Karpas-422 (cell line): ENCODE results near the gene RAPSN. TPM values are rescaled to one million over a fixed set of nuclear protein-coding genes. Genes with fewer than 3 reads are reported as not detected.

Source experiments
- DNase-seq: peaks from one replicate; pipeline ENCODE4 v3.0.0-alpha.2; 2015
- H2AFZ ChIP-seq: fragments of 200-600 bp; sonication (generic); 2 replicates; pipeline ENCODE4 v1.6.1; 2014; ENCODE audit warnings: antibody characterized with exemption, low read length, mixed read lengths
- H3K27ac ChIP-seq: fragments of 200-600 bp; sonication (generic); 2 replicates; pipeline ENCODE4 v1.5.1; 2014; ENCODE audit warnings: mild to moderate bottlenecking, low read length, moderate library complexity
- H3K27me3 ChIP-seq: fragments of 200-600 bp; sonication (generic); 2 replicates; pipeline ENCODE4 v1.6.1; 2014; ENCODE audit warnings: low read length, mixed read lengths
- H3K36me3 ChIP-seq: fragments of 200-600 bp; sonication (generic); 2 replicates; pipeline ENCODE4 v1.6.1; 2014; ENCODE audit warnings: low read length, mixed read lengths; ENCODE audit not compliant: insufficient read depth
- H3K4me1 ChIP-seq: fragments of 200-600 bp; sonication (generic); 2 replicates; pipeline ENCODE4 v1.6.1; 2014; ENCODE audit warnings: mild to moderate bottlenecking, low read length, mixed read lengths
- H3K4me2 ChIP-seq: fragments of 200-600 bp; sonication (generic); 2 replicates; pipeline ENCODE4 v1.6.1; 2014; ENCODE audit warnings: low read length, low read depth, mild to moderate bottlenecking; ENCODE audit not compliant: poor library complexity, severe bottlenecking
- H3K4me3 ChIP-seq: fragments of 200-600 bp; sonication (generic); 2 replicates; pipeline ENCODE4 v1.5.1; 2014; ENCODE audit warnings: mild to moderate bottlenecking, antibody characterized with exemption, low read length, mixed read lengths
- H3K79me2 ChIP-seq: fragments of 200-600 bp; sonication (generic); 2 replicates; pipeline ENCODE4 v1.6.1; 2014; ENCODE audit warnings: mild to moderate bottlenecking, low read length, mixed read lengths
- H3K9ac ChIP-seq: fragments of 200-600 bp; sonication (generic); 2 replicates; pipeline ENCODE4 v1.6.0; 2014; ENCODE audit warnings: low read length
- H3K9me2 ChIP-seq: fragments of 200-600 bp; sonication (generic), shearing (Covaris generic); replicated peaks from 2 replicates; pipeline ENCODE4 v1.6.0; 2014; ENCODE audit warnings: mild to moderate bottlenecking, low read length, moderate library complexity; ENCODE audit not compliant: insufficient read depth
- H3K9me3 ChIP-seq: fragments of 300-700, 200-600 bp; sonication (generic); 2 replicates; pipeline ENCODE4 v1.6.1; 2014; ENCODE audit warnings: low read length, mixed read lengths
- H4K20me1 ChIP-seq: fragments of 200-600 bp; sonication (generic); 2 replicates; pipeline ENCODE4 v1.6.1; 2014; ENCODE audit warnings: mild to moderate bottlenecking, antibody characterized with exemption, low read length, low read depth; ENCODE audit not compliant: insufficient read depth
- total RNA-seq: library from RNA; depleted of rRNA; stranded (reverse); fragments of >200 nt; shearing (Covaris generic); gene quantifications from 2 replicates; pipeline ENCODE4 v1.2.3, GENCODE V29; 2014; ENCODE audit warnings: low replicate concordance; rRNA removed

The RAPSN gene
- 0.52 and 4.5 TPM in 2 replicates for total RNA-seq

DNA sequence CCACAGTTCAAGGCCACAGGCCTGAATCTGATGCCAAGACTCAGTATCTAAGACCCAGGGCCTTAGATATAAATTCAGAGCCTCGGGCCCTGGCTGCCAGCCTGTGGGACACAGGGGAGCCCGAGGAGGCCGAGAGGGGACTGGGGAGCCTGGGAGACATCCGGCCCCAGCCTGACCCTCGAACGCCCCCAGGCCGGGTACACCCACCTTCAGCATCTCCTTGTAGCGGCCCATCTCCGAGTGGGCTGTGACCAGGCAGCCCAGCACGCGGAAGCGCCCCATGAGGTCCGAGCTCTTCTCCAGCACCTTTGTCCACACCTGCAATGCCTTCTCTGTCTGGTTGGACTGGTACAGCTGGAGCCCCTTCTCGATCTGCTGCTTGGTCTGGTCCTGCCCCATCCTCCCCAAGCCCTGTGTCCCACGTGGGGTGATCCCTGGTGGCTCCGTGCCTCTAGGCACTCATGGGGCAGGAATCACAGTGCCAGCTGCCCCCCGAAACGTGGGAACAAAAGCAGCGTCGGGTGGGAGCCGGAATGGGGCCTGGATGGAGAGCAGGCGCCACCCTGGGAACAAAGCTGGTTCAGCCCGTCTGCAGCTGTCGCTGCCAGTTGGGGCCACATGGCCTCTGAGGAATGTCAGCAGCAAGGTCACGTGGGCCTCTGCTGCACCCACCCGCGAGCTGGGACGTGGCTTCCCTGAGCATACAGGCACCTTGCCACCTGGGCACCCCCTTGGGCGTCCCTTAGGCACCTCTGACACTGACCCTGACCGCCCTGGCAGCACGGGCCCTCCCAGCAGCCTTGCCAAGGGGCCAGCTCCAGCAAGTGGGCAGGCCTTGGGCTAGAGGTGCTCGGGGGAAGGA, at the start of gene RAPSN:
TSS of gene RAPSN (minus strand) at position 571 of the 862 bp plus-strand sequence. CDS start at position 399, 172 bp downstream.
- Histone ChIP-seq H3K9me2 (no peaks in the 10 kb centered on the region), H3K4me3 (no peak within 1 kb of the TSS), H3K27ac (no peak within 1 kb of the TSS), H3K9me3 (no peaks in the 10 kb centered on the region), H3K27me3 (no peaks in the 10 kb centered on the region), H3K36me3 (no peaks in the 10 kb centered on the region), H3K9ac (no peak within 1 kb of the TSS), H3K4me2 (no peak within 1 kb of the TSS), H3K4me1 (no peaks in the 10 kb centered on the region), H4K20me1 (no peaks in the 10 kb centered on the region), H2AFZ (no peak within 1 kb of the TSS), H3K79me2 (no peaks in the 10 kb centered on the region)
- no peak for DNase-seq

DNA sequence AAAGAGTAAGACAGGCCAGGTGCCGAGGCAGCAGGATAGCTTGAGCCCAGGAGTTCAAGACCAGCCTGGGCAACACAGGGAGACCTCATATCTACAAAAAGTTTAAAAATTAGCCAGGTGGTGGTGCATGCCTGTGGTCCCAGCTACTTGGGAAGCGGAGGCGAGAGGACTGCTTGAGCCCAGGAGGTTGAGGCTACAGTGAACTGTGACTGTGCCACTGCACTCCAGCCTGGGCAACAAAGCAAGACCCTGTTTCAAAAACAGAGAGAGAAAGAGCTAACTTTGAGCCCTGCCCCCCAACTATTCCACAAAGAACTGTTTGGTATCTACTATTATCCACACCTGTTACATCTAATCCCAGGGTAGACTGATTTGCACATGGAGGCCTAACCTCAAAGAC, 49.2 kb upstream of the RAPSN start:
- Histone ChIP-seq H3K36me3 (peaks cover 35% of the 10 kb centered on the region), H4K20me1 (no peaks in the 10 kb centered on the region), H3K79me2 (peaks cover 98% of the 10 kb centered on the region), H3K9me3 (no peaks in the 10 kb centered on the region), H2AFZ (no peak overlapping the region), H3K27ac (peak overlapping the region; percentile 56), H3K27me3 (no peaks in the 10 kb centered on the region), H3K4me1 (peaks cover 50% of the 10 kb centered on the region), H3K9me2 (no peaks in the 10 kb centered on the region), H3K4me2 (peak overlapping the region; percentile 49), H3K4me3 (no peak overlapping the region), H3K9ac (no peak overlapping the region)
- DNase-seq: no peak

DNA sequence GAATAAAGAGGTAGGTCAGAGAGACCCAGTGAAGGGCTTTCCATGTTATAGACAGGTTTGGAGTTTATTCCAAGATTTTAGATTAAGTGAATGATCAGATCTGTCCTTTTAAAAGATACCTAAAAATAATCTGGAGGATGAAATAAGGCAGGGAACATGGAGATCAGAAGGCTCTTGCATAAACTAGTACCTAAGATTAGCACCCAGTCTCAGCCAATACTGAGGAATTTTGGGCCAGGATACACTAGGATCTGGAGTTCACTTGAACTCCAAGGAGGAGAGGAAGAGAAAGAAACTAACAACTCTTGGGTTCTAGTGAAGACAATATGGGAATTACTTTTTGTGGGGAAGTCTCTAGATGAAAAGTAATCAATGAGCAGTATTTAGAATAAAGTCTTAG, 47.9 kb upstream of the RAPSN start:
- no peak overlapping the region for H3K4me3 ChIP-seq
- no peak for DNase-seq
- H3K36me3 ChIP-seq: peaks cover 35% of the 10 kb centered on the region
- H3K79me2 ChIP-seq: peaks cover 98% of the 10 kb centered on the region
- H3K9me3 ChIP-seq: no peaks in the 10 kb centered on the region
- H2AFZ ChIP-seq: no peak overlapping the region
- H3K4me2 ChIP-seq: no peak overlapping the region
- peaks cover 39% of the 10 kb centered on the region for H3K4me1 ChIP-seq
- H3K9ac ChIP-seq: no peak overlapping the region
- peak overlapping the region; percentile 27; the same call in 1 of the 2 replicates for H3K27ac ChIP-seq
- no peaks in the 10 kb centered on the region for H3K27me3 ChIP-seq
- no peaks in the 10 kb centered on the region for H3K9me2 ChIP-seq
- H4K20me1 ChIP-seq: no peaks in the 10 kb centered on the region; the same call in 1 of the 2 replicates

DNA sequence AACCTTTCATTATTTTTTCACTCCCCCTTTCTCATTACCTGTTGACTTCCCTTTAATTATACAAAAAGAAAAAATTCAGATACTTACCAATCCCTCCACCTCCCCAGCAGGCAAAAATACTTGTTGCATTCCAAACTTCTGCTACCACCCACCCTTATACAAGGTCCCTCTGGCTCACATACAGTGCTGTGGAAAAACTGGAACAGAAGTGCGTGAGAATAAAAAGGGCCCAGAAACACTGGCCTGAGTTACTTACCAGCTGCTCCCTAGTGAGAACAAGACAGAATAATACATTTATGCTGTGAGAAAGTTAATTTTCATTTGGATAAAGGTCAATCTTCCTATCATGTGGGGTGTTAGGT, 46.9 kb upstream of the RAPSN start:
- no peak overlapping the region for H2AFZ ChIP-seq
- no peak overlapping the region for H3K9ac ChIP-seq
- H3K9me3 ChIP-seq: no peaks in the 10 kb centered on the region
- H4K20me1 ChIP-seq: no peaks in the 10 kb centered on the region; the same call in 1 of the 2 replicates
- no peak for DNase-seq
- no peak overlapping the region for H3K4me2 ChIP-seq
- H3K4me3 ChIP-seq: no peak overlapping the region
- H3K4me1 ChIP-seq: peaks cover 29% of the 10 kb centered on the region
- no peaks in the 10 kb centered on the region for H3K27me3 ChIP-seq
- peaks cover 96% of the 10 kb centered on the region for H3K79me2 ChIP-seq
- no peaks in the 10 kb centered on the region for H3K9me2 ChIP-seq
- H3K36me3 ChIP-seq: peaks cover 35% of the 10 kb centered on the region
- peak overlapping the region; percentile 25; the same call in 1 of the 2 replicates for H3K27ac ChIP-seq

DNA sequence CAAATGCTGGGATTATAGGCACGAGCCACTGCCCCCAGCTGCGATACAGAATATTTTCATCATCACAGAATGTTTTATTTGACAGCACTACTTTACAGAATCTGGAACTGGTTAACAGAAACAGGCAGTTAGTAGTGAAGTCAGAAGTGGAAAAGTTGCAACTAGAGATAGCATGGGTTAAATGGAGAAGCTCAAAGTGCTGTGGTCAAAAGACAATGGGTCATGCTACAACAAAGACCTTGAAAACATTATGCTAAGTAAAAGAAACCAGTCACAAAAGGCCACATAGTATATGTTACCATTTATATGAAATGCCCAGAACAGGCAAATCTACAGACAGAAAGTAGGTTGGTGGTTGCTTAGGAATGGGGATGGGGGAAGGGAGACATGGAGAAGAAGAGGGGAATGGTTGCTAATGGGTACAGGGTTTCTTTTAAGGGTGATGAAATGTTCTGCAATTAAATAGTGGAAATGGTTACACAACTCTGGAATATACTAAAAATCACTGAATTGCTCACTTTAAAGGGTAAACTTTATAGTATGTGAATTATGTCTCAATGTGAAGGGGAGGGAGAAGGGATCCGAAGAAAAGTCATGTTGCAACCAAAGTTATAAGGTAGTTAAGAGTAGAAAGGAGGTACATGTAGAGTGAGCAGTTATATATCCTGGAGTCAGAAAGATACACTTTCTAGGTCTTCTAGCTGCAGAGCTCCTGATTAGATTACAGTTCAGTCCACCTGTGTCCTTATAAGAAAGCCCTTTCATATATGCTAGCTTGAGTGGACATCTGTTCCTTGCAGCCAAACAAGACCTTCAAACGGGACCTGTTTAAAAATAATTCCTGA, 46.3 kb upstream of the RAPSN start:
- peaks cover 93% of the 10 kb centered on the region for H3K79me2 ChIP-seq
- no peaks in the 10 kb centered on the region for H3K9me3 ChIP-seq
- H3K4me2 ChIP-seq: no peak overlapping the region
- H2AFZ ChIP-seq: no peak overlapping the region
- no peak overlapping the region for H3K4me3 ChIP-seq
- DNase-seq: no peak
- peaks cover 30% of the 10 kb centered on the region for H3K36me3 ChIP-seq
- no peaks in the 10 kb centered on the region; the same call in 1 of the 2 replicates for H4K20me1 ChIP-seq
- no peaks in the 10 kb centered on the region for H3K27me3 ChIP-seq
- no peaks in the 10 kb centered on the region for H3K9me2 ChIP-seq
- peaks cover 23% of the 10 kb centered on the region for H3K4me1 ChIP-seq
- peak overlapping the region; percentile 25; the same call in 1 of the 2 replicates for H3K27ac ChIP-seq
- no peak overlapping the region for H3K9ac ChIP-seq

DNA sequence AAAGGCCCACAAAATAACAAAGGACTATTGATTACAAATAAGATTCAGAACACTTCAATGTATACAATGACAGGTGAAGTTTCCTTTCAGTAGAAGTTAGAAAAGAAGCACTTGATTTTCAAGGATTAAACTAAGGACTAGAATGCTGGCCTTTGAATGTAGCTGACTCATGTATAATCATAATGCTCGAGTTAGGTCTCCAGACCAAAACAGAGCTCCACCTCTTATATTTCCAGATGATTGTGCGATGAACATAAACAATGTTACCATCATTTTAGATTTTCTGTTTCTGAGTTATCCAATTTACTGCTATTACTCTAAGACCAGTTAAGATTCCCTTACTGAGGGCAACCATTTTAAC, 40.4 kb upstream of the RAPSN start:
- no peaks in the 10 kb centered on the region; the same call in 1 of the 2 replicates for H4K20me1 ChIP-seq
- no peak overlapping the region for H3K4me2 ChIP-seq
- H3K9ac ChIP-seq: no peak overlapping the region
- H3K4me1 ChIP-seq: peaks cover 14% of the 10 kb centered on the region
- H3K9me2 ChIP-seq: no peaks in the 10 kb centered on the region
- H2AFZ ChIP-seq: no peak overlapping the region
- H3K79me2 ChIP-seq: peaks cover 64% of the 10 kb centered on the region
- H3K9me3 ChIP-seq: no peaks in the 10 kb centered on the region
- H3K4me3 ChIP-seq: no peak overlapping the region
- H3K27ac ChIP-seq: peak overlapping the region; percentile 29; the same call in 1 of the 2 replicates
- no peak for DNase-seq
- H3K27me3 ChIP-seq: no peaks in the 10 kb centered on the region
- H3K36me3 ChIP-seq: peaks cover 48% of the 10 kb centered on the region; the same call in 1 of the 2 replicates

DNA sequence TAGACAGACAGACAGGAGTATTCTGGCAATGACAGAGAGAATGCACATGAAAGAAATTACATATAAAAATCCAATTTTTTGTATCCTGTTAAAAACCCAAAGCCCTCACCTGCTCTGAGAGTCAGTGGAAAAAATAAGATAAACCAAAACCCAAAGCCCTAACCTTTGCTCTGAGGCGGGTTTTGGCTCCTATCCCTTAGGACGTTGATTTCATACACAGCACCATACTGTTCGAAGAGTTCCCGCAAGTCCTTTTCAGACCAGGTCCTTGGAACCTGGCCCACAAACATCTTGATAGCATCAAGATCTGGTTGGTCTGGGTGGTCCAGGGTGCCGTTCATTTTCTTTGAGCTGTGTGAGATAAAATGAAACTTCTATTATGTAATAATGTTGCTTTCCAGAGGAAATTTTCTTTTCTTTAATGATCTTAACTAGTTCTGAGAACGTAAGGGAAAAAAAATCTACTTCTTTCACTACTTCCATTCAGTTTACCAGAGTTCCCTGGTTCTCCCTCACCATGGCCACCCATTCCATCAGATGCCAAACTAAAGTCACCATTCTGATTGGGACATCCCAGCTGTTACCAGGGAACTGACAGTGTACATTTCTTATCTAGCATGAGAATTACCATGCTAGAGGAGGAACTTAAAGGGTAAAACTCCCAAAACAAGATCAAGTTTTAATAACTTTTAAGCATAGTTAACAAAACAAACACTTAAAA, 39.9 kb upstream of the RAPSN start:
- H3K27ac ChIP-seq: peak overlapping the region; percentile 41
- H3K9ac ChIP-seq: no peak overlapping the region
- peaks cover 48% of the 10 kb centered on the region for H3K36me3 ChIP-seq

More for the DNA sequence above, 39.9 kb upstream of the RAPSN start:
- H4K20me1 ChIP-seq: no peaks in the 10 kb centered on the region; the same call in 1 of the 2 replicates
- H3K4me3 ChIP-seq: no peak overlapping the region
- no peak overlapping the region for H3K4me2 ChIP-seq
- no peaks in the 10 kb centered on the region for H3K27me3 ChIP-seq
- H3K4me1 ChIP-seq: peaks cover 19% of the 10 kb centered on the region
- DNase-seq: no peak
- peaks cover 62% of the 10 kb centered on the region for H3K79me2 ChIP-seq
- H3K9me3 ChIP-seq: no peaks in the 10 kb centered on the region
- no peak overlapping the region for H2AFZ ChIP-seq
- no peaks in the 10 kb centered on the region for H3K9me2 ChIP-seq
